Measurements from ENCODE around the gene NAIF1. TPM values are rescaled to one million over a fixed set of nuclear protein-coding genes. Genes with fewer than 3 reads are reported as not detected.
A peak's percentile ranks its signal among the peaks of the same experiment; 100 is the strongest.

NAIF1 gene
- polyA plus RNA-seq, 2 of the 4 experiments (the other 2 are of a cell fraction): 6.0 to 7.5 TPM

DNA sequence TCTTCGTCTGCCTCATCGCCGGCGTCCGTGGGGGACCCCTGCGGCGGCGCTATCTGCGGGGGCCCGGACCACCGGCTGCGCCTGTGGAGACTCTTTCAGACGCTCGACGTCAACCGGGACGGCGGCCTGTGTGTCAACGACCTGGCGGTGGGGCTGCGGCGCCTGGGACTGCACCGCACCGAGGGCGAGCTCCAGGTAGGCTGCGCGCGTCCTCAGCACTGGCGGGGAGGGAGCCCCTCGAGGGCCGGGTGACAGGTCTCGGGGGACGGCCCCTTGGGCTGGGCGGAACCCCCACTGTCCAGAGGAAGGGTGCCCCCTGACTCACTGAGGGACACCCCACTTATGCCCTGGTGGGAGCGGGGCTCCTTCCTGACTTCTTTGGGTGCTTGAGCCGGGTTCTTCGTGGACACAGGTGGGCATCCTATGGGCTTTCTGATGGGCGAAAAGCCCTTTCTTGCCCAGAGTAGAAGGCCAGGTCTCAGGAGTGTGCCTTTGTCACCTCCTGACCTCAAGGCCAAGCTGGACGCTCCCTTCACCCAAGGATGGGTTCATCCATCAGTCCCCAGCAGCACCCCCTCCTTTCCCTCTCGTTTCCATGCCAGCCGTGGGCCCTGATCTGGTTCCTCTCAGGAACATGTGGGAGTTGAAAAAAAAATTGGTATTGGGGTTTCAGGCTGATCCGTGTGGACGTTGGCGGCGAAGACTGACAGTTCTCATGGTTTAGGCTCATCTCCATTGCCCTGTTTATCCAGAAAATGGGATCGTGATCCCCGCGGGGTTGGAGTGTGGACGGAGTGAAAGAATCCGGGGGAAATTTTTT, 1.5 kb upstream of the NAIF1 start:
- TF ChIP-seq PHF8 (IDR thresholded peaks at IDR 0.05; ENCODE audit: borderline replicate concordance, low read depth) (peak; percentile 24; the same call in 1 of the 2 replicates), ZNF302 (CRISPR knock-in tag; IDR thresholded peaks at IDR 0.05) (no peak), JUN (IDR thresholded peaks at IDR 0.05) (peak in 1 of 2 experiments; percentile 1; a peak in 2 of 5 replicates), MAX (IDR thresholded peaks at IDR 0.05) (peak; percentile 9), TFCP2L1 (CRISPR knock-in tag; IDR thresholded peaks at IDR 0.05) (no peak), TP53 (CRISPR knock-in tag; IDR thresholded peaks at IDR 0.05) (no peak), RFX5 (IDR thresholded peaks at IDR 0.05) (no peak)
- POLR2A ChIA-PET: interaction anchor here (0.5 to 2.2 kb wide), 7 partner anchors 10 to 324 kb away, joined by 3 to 15 read pairs (median 4); no protein-coding TSS in a partner anchor
- 3% methylated on average over 33 of the region's 50 CpGs for WGBS (ENCODE audit: missing lambda C conversion rate)
- DNase-seq (ENCODE audit: low read depth in 1 of 2, low spot score in 1 of 2): no peak
- Histone ChIP-seq H3K27ac (peak overlapping the region; percentile 81 to 91), H3K9me3 (no peaks in the 10 kb centered on the region), H3K4me3 (peak overlapping the region; percentile 84), H3K4me2 (peak overlapping the region; percentile 89), H3K4me1 (peaks cover 45% of the 10 kb centered on the region)
- CTCF ChIA-PET: interaction anchor here (0.5 to 7.4 kb wide), 10 partner anchors 10 to 291 kb away, joined by 3 to 46 read pairs (median 4); no protein-coding TSS in a partner anchor
- FAIRE-seq: no peak
- ATAC-seq: peak in 1 of 2 experiments; percentile 45; a peak in 3 of 6 replicates

DNA sequence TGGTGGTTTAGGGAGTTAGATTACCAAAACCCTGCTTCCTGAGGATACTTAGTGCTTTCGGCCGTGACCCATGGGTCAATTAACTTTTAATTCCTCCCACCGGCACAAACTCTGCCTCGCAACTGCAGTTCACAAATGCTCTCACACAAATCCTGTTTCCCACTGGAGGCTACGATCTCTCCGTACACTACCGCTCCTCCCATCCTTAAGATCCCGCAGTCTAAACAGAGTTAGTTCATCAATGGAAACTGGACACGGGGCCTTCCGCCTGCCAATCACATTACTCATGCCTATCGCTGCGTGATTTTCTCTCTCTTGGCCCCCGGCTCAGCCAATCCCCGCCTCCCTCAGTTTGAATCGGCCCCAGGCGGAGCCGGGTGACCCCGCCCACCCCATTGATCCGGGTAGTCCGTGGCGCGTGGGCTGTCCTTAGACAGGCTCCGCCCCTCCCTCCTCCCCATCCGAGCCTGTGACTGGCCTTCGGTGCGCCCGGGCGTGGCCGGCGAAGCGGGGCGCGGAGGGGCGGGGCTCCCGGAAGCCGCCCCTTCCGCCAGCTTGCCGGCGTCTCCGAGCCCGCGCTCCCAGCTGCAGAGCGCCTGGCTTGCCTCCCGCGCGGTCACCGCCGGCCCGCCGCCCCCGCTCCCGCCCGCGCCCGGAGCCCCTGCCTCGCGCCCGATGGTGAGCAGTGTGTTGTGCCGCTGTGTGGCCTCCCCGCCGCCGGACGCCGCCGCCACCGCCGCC, 695 bp upstream of the NAIF1 start, which contains the start of gene SLC25A25:
Gene SLC25A25 (plus strand): TSS at position 588 of the 741 bp plus-strand sequence. CDS start 88 bp downstream, at position 676.
- FAIRE-seq (no peak), DNase-seq (ENCODE audit: low read depth in 1 of 2, low spot score in 1 of 2) (peak; percentile 96 to 99), ATAC-seq (peak; percentile 80 to 86)
- CTCF ChIA-PET: interaction anchor here (0.5 to 7.4 kb wide), 13 partner anchors 10 to 290 kb away, joined by 3 to 46 read pairs (median 3); partner anchors contain the start of gene EEIG1
- TF ChIP-seq POLR2A (IDR thresholded peaks at IDR 0.05; ENCODE audit: low read length) (peak; percentile 70), HOXB5 (CRISPR knock-in tag; IDR thresholded peaks at IDR 0.05) (no peak), RFX5 (IDR thresholded peaks at IDR 0.05) (peak; percentile 57; the same call in 1 of the 2 replicates), EHF (CRISPR knock-in tag; IDR thresholded peaks at IDR 0.05) (no peak), BHLHE40 (IDR thresholded peaks at IDR 0.05; ENCODE audit: low read depth, low read length) (no peak), USF2 (IDR thresholded peaks at IDR 0.05) (peak; percentile 61), FOSL2 (IDR thresholded peaks at IDR 0.05) (no peak), FOSL2 (CRISPR knock-in tag; IDR thresholded peaks at IDR 0.05) (peak; percentile 13; the same call in 1 of the 2 replicates), JUN (IDR thresholded peaks at IDR 0.05) (peak in 1 of 2 experiments; percentile 61; a peak in 2 of 5 replicates), CBX2 (IDR thresholded peaks at IDR 0.05; ENCODE audit: borderline replicate concordance, low read depth) (no peak), CBX8 (IDR thresholded peaks at IDR 0.05) (no peak), HOXA7 (CRISPR knock-in tag; IDR thresholded peaks at IDR 0.05) (no peak)
- TF ChIP-seq, protein P1, sequence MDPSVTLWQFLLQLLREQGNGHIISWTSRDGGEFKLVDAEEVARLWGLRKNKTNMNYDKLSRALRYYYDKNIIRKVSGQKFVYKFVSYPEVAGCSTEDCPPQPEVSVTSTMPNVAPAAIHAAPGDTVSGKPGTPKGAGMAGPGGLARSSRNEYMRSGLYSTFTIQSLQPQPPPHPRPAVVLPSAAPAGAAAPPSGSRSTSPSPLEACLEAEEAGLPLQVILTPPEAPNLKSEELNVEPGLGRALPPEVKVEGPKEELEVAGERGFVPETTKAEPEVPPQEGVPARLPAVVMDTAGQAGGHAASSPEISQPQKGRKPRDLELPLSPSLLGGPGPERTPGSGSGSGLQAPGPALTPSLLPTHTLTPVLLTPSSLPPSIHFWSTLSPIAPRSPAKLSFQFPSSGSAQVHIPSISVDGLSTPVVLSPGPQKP (IDR thresholded peaks at IDR 0.05; ENCODE audit: low read depth, low read length): no peak
- TF ChIP-seq, protein P2, sequence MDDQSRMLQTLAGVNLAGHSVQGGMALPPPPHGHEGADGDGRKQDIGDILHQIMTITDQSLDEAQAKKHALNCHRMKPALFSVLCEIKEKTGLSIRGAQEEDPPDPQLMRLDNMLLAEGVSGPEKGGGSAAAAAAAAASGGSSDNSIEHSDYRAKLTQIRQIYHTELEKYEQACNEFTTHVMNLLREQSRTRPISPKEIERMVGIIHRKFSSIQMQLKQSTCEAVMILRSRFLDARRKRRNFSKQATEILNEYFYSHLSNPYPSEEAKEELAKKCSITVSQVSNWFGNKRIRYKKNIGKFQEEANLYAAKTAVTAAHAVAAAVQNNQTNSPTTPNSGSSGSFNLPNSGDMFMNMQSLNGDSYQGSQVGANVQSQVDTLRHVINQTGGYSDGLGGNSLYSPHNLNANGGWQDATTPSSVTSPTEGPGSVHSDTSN (IDR thresholded peaks at IDR 0.05): peak; percentile 83
- Histone ChIP-seq H3K4me2 (peak within 1 kb of the TSS; percentile 89), H3K4me1 (peaks cover 38% of the 10 kb centered on the region), H3K9me3 (no peaks in the 10 kb centered on the region), H3K27ac (peak within 1 kb of the TSS; percentile 93 to 99), H3K4me3 (peak within 1 kb of the TSS; percentile 84)
- WGBS (ENCODE audit: missing lambda C conversion rate): under 1% methylated on average over 19 of the region's 67 CpGs
- POLR2A ChIA-PET: interaction anchor here (0.9 to 2.2 kb wide), 13 partner anchors 8 to 124 kb away, joined by 3 to 15 read pairs (median 3); partner anchors contain the start of gene EEIG1

Measured in A549 (cell line).